Esophagus squamous epithelium (tissue), 5 donors: ENCODE results near the gene TADA2B. TPM values are rescaled to one million over a fixed set of nuclear protein-coding genes. Genes with fewer than 3 reads are reported as not detected.

ENCODE experiments used
- DNase-seq: peaks from one replicate; lab custom pipeline; 2025; lab: John Stamatoyannopoulos, UW
- H3K27ac ChIP-seq, 4 donors: fragments of 200-600 bp; sonication (generic); one replicate each; pipeline ENCODE4 v1.5.1; 2016 to 2019; ENCODE audit warnings: mild to moderate bottlenecking in 1 of 4
- H3K27me3 ChIP-seq, 4 donors: fragments of 200-600 bp; sonication (generic); 1 replicate in 3 of 4; 2 replicates in 1 of 4; pipeline versions ENCODE4 v1.5.1 to v1.6.0; 2017 to 2021; ENCODE audit warnings: antibody characterized with exemption in 1 of 4
- H3K36me3 ChIP-seq, 3 donors: fragments of 200-600 bp; sonication (generic); one replicate each; pipeline ENCODE4 v1.5.1; 2016 to 2019
- H3K4me1 ChIP-seq, 3 donors: fragments of 200-600 bp; sonication (generic); one replicate each; pipeline ENCODE4 v1.5.1; 2017 to 2019
- H3K4me3 ChIP-seq, 4 donors: fragments of 200-600 bp; sonication (generic); 1 replicate in 3 of 4; 2 replicates in 1 of 4; pipeline ENCODE4 v1.5.1; 2016 to 2019; ENCODE audit warnings: mild to moderate bottlenecking in 2 of 4, moderate library complexity in 1 of 4
- H3K9me3 ChIP-seq, 3 donors: fragments of 200-600 bp; sonication (generic); one replicate each; pipeline ENCODE4 v1.5.1; 2016 to 2019
- POLR2A ChIP-seq, 4 donors: fragments of 450-650 bp; IDR thresholded peaks; one replicate each; pipeline ENCODE4 v1.6.1; 2017; ENCODE audit warnings: antibody characterized with exemption in 4 of 4, mild to moderate bottlenecking in 4 of 4, moderate library complexity in 3 of 4
- WGBS, 2 donors: methylation state at CpG; one replicate each; pipeline ENCODE4 v1.1.5; 2018; 5-methylcytosine and 5-hydroxymethylcytosine counted together
- intact Hi-C: fragments of 100-400 bp; cut with DNase I; formaldehyde crosslinking; loops from one replicate; pipeline ENCODE4 v1.15.0; 2022
- total RNA-seq, 4 donors: library from RNA; depleted of rRNA; stranded (reverse); fragments of >200 nt; gene quantifications; one replicate each; pipeline ENCODE4 v1.1.0, GENCODE V29; 2016
- TF ChIP-seq, protein P1 (sequence below), 6 experiments: fragments of 450-650 bp in 4 of 6; fragments of 200-600 bp in 2 of 6; sonication (generic) in 2 of 6; IDR thresholded peaks; one replicate each; pipeline ENCODE4 v1.5.1; 2016 to 2019; ENCODE audit warnings: antibody characterized with exemption in 6 of 6, mild to moderate bottlenecking in 4 of 6, moderate library complexity in 4 of 6
- donor health status: DM: yes; HTN: yes; CAD: no.

The TADA2B gene
- total RNA-seq, 4 donors from 2014 or later, result 10.1 to 16.5 (median 13.0) TPM

DNA sequence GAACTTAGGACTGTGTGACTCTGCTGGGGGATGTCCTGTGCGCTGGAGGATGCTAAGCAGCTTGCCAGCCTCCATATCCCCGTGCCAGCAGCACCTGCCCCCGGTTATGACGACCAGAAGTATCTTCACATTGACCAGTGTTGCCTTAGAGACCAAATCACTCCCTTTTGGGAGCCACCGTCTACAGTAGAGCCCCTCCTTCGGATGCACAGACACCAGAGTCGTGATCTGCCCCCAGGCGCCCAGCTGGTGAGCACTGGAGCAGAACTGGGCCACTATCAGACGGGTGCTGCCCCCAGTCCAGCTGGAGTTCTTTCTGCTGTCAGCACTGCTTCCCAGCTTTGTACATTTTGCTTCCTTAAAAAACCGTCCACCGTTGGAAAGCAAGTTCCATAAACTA is 30.0 kb upstream of the TADA2B start:
- no peaks in the 10 kb centered on the region for H3K4me1 ChIP-seq
- H3K27me3 ChIP-seq, result no peaks in the 10 kb centered on the region
- H3K27ac ChIP-seq, result no peak overlapping the region
- 90 to 94% methylated on average over 8 of the region's 11 CpGs for WGBS, 2 donors
- H3K9me3 ChIP-seq, result no peaks in the 10 kb centered on the region
- no peak for DNase-seq
- intact Hi-C loops, result no loop called here
- peaks cover 26 to 100% (median 53%) of the 10 kb centered on the region in 3 donors for H3K36me3 ChIP-seq
- H3K4me3 ChIP-seq, result no peak overlapping the region
- TF ChIP-seq, protein P1, sequence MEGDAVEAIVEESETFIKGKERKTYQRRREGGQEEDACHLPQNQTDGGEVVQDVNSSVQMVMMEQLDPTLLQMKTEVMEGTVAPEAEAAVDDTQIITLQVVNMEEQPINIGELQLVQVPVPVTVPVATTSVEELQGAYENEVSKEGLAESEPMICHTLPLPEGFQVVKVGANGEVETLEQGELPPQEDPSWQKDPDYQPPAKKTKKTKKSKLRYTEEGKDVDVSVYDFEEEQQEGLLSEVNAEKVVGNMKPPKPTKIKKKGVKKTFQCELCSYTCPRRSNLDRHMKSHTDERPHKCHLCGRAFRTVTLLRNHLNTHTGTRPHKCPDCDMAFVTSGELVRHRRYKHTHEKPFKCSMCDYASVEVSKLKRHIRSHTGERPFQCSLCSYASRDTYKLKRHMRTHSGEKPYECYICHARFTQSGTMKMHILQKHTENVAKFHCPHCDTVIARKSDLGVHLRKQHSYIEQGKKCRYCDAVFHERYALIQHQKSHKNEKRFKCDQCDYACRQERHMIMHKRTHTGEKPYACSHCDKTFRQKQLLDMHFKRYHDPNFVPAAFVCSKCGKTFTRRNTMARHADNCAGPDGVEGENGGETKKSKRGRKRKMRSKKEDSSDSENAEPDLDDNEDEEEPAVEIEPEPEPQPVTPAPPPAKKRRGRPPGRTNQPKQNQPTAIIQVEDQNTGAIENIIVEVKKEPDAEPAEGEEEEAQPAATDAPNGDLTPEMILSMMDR (IDR thresholded peaks at IDR 0.05), result no peak
- no peak for TF ChIP-seq POLR2A (IDR thresholded peaks at IDR 0.05)

- no peak for TF ChIP-seq POLR2A (IDR thresholded peaks at IDR 0.05)
- TF ChIP-seq, protein P1 (IDR thresholded peaks at IDR 0.05), result no peak
- Histone ChIP-seq H3K4me1 (no peaks in the 10 kb centered on the region), H3K27ac (no peak overlapping the region), H3K36me3 (peaks cover 26 to 100% (median 47%) of the 10 kb centered on the region in 3 donors), H3K9me3 (no peaks in the 10 kb centered on the region), H3K27me3 (no peaks in the 10 kb centered on the region), H3K4me3 (no peak overlapping the region)
- intact Hi-C loops, result no loop called here
- no peak for DNase-seq
- 94% methylated on average over 6 to 7 of the region's 12 CpGs for WGBS, 2 donors
Measured at GRCh38 chr4:7014815-7015214, 28.4 kb upstream of the TADA2B start.

- Histone ChIP-seq H3K4me1 (no peaks in the 10 kb centered on the region), H3K27me3 (no peaks in the 10 kb centered on the region), H3K36me3 (peaks cover 20 to 99% (median 47%) of the 10 kb centered on the region in 3 donors), H3K27ac (no peak overlapping the region), H3K4me3 (no peak overlapping the region), H3K9me3 (no peaks in the 10 kb centered on the region)
- intact Hi-C loops, result no loop called here
- TF ChIP-seq POLR2A (IDR thresholded peaks at IDR 0.05), result no peak
- TF ChIP-seq, protein P1 (IDR thresholded peaks at IDR 0.05), result no peak
- WGBS, 2 donors, result 93% methylated on average over 8 to 11 of the region's 12 CpGs
- DNase-seq, result no peak
Measured at GRCh38 chr4:7015383-7016035, 27.7 kb upstream of the TADA2B start.

GRCh38 chr4:7016086-7016485 is 27.1 kb upstream of the TADA2B start:
- Histone ChIP-seq H3K27ac (no peak overlapping the region), H3K36me3 (peaks cover 19 to 99% (median 47%) of the 10 kb centered on the region in 3 donors), H3K4me3 (no peak overlapping the region), H3K9me3 (no peaks in the 10 kb centered on the region), H3K4me1 (no peaks in the 10 kb centered on the region), H3K27me3 (no peaks in the 10 kb centered on the region)
- 30 to 80% methylated on average over 2 to 10 of the region's 11 CpGs for WGBS, 2 donors
- no peak for DNase-seq
- intact Hi-C loops, result no loop called here
- TF ChIP-seq POLR2A (IDR thresholded peaks at IDR 0.05), result no peak
- TF ChIP-seq, protein P1 (IDR thresholded peaks at IDR 0.05), result no peak

- Histone ChIP-seq H3K27me3 (no peaks in the 10 kb centered on the region), H3K4me1 (no peaks in the 10 kb centered on the region), H3K4me3 (no peak overlapping the region), H3K9me3 (no peaks in the 10 kb centered on the region), H3K36me3 (peaks cover 21 to 99% (median 48%) of the 10 kb centered on the region in 3 donors), H3K27ac (no peak overlapping the region)
- DNase-seq, result no peak
- WGBS, 2 donors, result 89 to 91% methylated on average over 6 of the region's 6 CpGs
- TF ChIP-seq, protein P1 (IDR thresholded peaks at IDR 0.05), result no peak
- no peak for TF ChIP-seq POLR2A (IDR thresholded peaks at IDR 0.05)
- intact Hi-C loops, result no loop called here
Measured at GRCh38 chr4:7016512-7016911, 26.7 kb upstream of the TADA2B start.
